HG03159 (cell line): Measurements from ENCODE around the gene EFEMP2.
"Not testable (repeated sequence)": the region's sequence is repeated elsewhere in the genome, so short reads cannot be mapped to it uniquely, and the experiment has no call there.

ENCODE experiments used
- ATAC-seq: cut with Tn5 transposase; IDR thresholded peaks from one replicate; pipeline ENCODE4 v1.9.1; 2021; ENCODE audit warnings: mild to moderate bottlenecking, moderate library complexity; ENCODE audit not compliant: unreplicated experiment

Gene EFEMP2

DNA sequence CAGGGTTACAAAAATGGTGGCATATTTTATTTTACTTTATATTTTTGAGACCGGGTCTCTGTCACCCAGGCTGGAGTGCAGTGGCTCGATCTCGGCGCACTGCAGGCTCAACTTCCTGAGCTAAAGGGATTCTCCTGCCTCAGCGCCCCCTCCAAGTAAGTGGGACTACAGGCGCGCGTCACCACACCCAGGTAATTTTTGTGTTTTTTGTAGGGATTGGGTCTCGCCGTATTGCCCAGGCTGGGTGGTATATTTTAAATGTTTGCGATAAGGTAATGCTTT, 28.2 kb upstream of the EFEMP2 start:
- ATAC-seq: no peak

DNA sequence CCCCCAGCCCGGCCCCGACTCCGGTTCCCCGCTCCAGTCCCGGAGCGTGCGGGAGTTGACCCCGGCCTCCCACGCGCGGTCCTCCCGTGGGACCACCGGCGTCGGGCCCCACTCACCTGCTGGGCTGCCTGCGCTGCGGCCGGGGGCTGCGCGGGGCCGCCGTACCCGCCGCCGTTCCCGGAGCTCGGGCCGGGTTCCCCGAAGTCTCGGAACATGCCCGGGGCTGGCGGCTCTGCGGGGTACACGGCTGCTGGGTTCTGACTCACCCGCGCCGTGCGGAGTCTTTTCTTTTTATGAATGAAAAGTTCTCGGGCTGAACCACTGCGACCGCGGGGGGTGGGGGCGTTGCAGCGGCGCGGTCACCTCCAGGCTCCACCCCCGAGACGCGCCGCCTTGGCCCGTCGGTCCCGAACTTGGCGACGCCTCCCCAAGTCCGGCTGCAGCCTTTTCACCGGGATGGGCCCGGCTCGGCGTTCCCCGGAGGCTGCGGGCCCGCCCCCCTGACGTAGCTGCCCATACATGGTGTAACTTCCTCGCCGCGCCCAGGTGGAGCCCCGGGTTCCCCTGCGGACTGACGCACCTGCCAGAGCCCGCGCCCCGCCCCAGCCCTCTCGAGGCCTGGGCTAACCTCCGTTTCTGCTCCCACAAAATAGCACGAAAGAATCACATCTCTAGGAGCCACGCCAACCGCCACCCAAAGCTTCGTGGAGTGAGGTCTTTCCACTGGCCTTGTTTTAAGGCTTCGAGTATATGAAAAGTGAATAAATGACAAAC, 27.7 kb upstream of the EFEMP2 start, which contains the start of gene FOSL1:
FOSL1 (minus strand) TSS at position 264 of the 774 bp plus-strand sequence; CDS start at position 215, 49 bp downstream.
- ATAC-seq: peak; percentile 78

DNA sequence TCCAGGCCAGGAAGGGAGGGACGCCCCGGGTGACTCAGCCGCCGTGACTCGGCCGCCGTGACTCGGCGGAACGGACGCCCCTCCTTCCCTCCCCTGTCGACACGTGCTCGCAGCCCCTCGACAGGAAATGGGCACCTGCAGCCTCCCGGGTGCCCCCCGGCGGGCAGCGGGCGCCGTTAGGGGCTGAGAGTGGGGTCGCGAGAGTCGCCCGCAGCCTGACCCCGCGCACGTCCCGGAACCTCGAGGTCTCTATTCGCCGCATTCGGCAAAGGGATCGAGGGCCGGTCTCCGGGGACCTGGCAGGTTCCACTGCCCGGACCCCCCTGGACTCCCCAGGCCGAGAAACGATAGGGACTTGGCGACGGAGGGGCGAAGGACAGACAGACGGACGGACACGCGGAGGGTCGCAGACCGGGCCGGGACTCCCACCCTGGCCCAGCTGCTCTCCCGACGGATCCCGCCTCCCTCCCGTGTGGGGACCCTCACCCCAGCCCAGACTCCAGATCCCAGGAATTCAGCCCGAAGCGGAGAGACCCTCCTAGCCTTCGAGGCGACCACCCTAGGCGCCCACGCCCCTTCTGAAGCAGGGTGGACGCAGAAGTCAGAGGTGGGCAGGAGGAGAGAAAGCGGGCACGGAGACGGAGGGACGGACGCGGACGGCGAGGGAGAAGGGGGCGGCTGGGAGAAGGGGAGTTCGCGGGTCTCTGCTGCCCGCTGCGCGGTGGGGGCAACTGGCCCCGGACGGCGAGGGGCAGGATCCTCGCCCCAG, 26.9 kb upstream of the EFEMP2 start:
- ATAC-seq: no peak

DNA sequence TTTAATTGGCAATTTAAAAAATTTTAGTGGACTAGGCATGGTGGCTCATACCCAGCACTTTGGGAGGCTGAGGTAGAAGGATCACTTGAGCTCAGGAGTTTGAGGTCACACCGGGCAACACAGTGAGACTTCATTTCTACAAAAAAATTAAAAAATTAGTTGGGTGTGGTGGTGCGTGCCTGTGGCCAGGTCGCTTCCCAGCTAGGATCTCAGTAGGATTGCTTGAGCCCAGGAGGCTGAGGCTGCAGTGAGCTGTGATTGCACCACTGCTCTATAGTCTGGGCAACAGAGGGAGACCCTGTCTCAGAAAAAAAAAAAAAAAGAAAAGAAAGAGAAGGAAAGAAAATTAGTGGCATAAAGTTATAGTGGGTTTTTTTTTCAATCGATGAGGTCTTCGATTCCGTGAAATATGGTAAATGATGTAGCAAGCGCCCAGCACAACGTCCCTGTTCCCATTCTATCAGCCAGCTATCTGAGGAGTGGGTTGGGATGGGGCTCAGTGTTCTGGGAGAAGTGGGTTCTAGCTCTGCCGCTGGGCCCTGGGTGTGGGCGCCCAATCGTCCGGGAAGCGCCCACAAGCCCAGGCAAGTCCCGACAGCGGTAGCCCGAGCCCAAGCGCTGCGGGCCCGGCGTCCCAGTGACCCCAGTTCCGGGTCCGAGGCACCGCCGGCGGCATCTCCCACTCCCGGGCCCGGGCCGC, 26.2 kb upstream of the EFEMP2 start:
- no peak for ATAC-seq

DNA sequence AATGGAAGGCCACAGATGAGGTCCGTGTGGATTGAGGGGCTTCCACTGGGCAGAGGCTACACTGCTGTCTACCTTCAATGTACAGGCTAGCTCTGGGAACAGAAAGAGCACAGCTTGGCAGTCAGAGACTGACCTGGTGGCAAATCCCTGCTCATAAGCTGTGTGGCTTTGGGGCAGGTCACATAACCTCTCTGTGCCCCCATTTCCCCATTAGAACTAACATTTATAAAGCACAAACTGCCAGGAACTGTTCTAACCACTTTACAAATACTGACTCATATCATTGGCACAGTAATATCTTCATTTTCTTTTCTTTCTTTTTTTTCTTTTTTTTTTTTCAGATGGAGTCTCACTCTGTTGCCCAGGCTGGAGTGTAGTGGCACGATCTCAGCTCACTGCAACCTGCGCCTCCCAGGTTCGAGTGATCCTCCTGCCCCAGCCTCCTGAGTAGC, 24.4 kb upstream of the EFEMP2 start:
- ATAC-seq: no peak

DNA sequence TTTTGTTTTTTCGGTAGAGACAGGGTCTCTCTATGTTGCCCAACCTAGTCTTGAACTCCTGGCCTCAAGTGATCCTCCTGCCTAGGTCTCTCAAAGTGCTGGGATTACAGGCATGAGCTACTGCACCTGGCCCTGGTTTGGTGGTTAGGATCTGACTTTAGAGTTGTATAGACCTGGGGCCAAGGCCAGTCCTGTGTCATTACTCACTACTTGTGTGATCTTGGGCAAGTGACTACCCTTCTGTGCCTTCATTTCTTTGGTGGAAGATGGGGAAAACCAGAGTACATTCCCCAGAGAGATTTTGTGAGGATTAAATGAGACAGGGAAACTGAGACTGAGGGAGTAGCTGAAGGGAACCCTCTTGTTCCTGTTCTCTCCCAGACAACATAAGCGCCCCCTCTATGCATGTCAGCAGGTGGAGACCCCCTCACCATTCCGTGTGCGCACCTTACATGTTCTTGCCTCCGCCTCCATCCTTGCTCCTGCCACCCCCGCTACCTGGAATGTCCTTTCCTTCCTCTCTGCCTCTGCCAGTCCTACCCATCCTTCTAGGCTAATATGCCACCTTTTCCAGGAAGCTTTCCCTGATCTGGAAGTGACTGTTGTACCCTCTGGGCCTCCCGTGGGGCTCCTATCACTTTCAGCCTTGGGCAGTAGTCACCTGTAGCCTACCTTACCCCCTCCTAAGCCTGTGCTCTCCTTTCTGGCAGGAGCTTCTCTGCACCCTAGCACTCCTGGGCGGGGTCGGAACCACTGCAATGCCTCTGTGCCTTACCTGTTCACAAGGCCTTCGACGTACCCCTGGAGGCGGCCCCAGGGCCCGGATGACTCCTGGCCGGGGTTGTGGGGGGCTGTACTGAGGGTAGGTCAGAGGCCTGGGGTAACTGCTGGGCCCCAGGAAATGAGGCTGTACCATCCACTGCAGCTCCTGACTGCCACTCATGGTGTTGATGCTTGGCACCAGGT, 23.7 kb upstream of the EFEMP2 start:
- no peak for ATAC-seq

DNA sequence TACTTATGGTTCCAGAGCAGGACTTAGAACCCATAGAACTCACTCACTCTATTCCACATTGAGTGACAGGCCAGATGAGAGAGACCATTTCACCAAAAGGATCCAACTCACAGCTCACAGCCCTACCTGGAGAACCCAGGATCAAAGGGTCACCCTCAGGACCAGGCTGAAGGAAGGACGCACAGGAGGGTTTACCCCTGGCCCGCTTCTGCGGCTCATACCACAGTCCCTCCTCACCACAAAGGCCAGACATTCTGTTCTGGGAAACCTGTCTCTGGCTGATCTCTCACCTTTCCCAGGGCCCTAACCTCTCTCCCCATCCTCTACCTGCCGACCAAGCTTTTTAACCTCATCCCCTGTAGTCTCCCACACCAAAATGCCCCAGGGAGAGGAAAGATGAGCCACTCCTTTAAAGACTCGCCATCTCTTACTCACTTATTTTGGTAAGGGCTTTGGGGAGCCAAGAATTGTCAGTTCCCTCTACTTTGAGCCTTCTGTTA, 22.9 kb upstream of the EFEMP2 start:
- ATAC-seq: no peak

DNA sequence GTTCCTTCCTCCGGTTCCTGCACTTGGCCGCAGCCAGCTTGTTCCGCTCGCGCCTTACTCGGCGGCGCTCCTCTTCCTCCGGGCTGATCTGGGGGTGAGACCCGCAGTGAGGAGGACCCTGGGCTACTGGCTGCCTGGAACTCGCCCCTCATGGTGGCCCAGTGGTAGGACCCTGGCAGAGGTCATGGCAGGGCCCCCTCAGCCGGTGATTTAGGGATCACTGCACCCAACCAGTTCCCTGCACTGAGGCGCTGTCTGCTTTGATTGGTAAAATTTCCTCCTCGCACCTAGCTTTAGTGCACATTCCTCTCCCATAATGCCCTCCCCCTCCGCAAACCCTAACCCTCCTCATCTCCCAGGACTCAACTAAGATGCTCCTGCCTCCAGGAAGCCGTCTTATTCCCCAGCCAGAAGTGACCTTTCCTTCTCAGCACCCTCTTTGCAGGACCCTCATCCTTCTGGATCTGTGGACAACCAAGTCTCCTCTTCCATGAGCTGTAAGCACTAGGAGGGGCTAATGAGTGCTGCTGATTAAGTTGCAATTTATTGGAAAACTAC, 21.5 kb upstream of the EFEMP2 start:
- no peak for ATAC-seq

DNA sequence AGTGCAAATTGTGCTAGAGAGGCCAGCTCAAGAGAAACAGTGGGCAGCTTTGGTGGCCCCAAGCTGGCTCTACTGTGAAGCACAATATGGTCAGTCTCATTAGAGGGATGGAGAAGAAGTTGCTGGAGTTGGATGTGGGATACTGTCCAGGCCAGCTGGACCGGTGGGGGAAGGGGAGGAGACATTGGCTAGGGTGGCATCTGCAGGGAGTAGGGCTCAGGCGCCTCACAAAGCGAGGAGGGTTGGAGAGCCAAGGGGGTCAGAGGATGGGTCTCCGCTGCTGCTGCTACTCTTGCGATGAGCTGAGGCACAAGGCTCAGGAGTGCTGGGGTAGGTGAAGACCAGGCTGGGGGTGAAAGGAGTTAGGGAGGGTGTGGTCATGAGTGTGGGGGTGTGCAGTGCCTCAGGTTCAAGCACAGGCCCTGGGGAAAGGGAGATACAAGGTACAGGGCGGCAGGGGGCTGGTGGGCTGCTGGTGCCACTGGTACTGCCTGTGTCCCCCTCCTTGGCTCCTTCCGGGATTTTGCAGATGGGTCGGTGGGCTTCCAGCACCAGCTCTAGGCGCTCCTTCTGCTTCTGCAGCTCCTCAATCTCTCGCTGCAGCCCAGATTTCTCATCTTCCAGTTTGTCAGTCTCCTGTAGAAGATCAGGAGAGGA, 20.2 kb upstream of the EFEMP2 start:
- ATAC-seq: no peak

DNA sequence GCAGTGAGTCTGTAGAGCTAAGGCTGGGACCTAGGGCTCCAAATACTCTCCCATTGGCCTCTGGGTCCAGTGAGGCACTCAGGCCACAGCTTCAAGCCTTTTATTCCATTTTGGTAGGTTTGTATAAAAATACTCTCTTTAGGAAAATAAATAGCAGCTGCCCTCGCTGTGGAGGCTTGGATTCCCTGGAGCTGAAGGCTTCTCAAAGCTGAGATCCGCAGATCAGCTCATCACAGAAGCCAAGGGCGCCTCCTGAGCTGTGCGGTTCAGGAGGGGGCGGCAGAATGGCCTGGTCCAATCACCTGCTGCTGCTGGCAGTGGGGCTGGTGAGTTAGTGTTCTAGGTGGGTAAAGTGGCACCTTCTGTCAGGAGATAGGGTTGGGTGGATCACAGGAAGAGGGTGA, 19.5 kb upstream of the EFEMP2 start:
- not testable (repeated sequence) for ATAC-seq

DNA sequence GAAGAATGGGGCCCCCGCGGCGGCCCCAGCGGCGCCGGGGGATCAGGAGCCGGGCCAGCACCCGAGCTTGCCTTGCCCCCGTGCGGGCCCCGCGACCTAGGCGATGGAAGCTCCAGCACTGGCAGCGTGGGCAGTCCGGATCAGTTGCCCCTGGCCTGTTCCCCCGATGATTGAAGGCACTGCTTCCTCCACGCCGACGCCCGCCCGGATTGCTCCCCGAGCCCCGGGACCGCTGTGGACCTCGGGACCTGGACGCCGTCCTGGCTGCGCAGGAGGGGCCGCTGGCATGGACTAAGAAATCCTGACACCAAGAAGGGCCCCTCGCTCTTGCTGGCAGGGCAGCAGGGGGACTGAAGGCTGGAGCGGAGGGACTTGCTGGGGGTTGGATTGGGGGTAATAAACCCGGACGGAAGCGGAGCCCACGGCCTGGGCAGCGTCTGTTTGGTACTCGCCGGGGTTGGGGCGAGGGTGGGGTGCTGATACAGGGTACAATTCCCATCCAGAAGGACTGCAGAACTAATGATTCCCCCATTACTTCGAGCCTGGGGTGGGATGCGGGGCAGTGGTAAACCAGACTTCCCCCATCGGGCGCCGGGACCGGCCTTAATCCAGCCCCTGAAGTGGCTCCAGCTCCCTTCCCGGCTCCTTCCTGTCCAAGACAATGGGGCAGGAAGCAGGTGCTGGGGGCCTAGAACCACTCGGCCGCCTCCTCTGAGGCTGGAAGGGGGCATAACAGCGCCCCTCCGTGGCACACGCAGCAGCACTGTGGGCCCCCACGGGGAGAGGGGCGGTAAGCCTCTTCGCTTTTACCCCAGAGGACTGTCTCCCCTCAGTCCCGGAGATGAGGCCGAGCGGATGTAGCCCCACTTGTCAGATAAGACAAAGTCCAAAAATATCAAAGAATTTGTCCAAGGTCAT, 18.9 kb upstream of the EFEMP2 start:
- ATAC-seq: no peak

DNA sequence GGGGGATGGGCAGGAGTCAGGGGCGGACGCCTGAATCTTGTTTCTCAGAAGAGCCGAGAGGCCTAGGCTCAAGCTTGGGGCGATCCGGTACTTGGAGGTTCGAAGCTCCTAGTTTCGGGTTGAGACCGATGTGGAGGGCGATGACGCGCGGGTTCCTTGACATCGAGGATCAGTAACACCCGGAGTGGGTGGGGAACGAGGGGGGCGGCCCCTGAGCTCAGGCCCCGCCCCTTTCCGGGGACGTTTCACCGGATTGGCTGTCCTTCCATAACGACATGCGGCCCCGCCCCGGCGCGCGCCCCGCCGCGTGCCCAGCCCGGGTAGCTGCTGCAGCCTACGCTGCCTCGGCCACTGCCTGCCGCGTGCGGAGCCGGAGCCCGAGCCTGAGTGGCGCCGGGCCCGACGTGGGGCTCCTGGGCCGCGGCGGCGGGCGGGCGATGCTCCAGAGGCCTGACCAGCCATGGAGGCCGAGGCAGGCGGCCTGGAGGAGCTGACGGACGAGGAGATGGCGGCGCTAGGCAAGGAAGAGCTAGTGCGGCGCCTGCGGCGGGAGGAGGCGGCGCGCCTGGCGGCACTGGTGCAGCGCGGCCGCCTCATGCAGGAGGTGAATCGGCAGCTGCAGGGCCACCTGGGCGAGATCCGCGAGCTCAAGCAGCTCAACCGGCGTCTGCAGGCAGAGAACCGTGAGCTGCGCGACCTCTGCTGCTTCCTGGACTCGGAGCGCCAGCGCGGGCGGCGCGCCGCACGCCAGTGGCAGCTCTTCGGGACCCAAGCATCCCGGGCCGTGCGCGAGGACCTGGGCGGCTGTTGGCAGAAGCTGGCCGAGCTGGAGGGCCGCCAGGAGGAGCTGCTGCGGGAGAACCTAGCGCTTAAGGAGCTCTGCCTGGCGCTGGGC, 18.0 kb upstream of the EFEMP2 start, which contains the start of gene CCDC85B:
CCDC85B (plus strand) TSS at position 350 of the 895 bp plus-strand sequence; CDS start at position 461, 111 bp downstream.
- ATAC-seq: peak; percentile 47

DNA sequence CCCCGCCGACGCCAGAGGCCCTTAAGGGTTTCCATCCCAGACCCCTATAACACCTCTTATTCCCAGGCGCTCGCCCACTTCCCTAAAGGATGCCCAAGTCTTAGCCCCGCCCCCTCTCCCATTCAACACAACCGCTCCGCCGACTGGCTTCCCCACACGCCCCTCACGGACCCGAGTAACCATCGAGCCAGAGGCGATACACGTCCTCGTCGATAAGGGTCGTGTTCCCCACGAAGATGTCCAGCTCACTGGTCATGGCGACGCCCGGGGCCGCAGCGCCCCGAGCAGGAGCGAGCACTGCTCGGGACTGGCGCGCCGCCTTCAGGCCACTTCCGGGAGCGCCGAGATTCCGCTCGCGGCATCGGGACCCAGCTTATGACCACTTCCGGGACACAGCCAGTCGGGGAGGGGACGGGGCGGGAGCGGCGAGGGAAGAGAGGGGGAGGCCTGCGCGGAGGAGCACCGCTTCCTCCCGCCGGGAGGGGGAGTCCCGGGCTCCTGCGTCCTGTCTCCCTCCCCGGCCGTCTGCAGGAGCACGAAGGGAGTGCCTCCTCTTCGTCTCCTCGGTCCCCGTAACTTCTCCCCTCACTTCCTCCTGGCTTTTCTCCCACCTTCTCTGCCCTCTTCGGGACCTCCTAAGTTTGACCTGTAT, 15.7 kb upstream of the EFEMP2 start, which contains the start of gene FIBP:
FIBP (minus strand) TSS at position 309 of the 652 bp plus-strand sequence; CDS start at position 256, 53 bp downstream.
- ATAC-seq: peak; percentile 43

DNA sequence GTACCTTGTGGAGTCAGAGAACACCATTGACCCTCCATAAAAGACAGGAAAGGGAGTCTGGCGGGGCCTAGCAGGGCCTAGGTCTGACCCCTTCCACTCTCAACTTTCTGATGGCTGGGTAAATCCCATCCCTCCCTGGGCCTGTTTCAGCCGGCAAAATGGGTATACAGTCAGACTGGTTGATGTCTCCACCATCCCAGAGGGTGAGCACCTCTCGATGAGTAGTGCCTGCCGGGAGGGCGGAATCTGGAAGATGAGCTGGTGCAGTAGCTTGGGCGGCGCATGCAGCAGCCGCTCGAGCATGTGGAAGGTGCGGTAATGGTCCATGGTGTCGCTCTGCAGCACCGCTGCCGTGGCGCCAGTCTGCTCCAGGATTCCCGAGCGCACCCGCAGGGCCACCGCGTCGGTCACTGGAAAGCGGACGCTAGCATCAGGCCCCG, 15.1 kb upstream of the EFEMP2 start:
- ATAC-seq: no peak

DNA sequence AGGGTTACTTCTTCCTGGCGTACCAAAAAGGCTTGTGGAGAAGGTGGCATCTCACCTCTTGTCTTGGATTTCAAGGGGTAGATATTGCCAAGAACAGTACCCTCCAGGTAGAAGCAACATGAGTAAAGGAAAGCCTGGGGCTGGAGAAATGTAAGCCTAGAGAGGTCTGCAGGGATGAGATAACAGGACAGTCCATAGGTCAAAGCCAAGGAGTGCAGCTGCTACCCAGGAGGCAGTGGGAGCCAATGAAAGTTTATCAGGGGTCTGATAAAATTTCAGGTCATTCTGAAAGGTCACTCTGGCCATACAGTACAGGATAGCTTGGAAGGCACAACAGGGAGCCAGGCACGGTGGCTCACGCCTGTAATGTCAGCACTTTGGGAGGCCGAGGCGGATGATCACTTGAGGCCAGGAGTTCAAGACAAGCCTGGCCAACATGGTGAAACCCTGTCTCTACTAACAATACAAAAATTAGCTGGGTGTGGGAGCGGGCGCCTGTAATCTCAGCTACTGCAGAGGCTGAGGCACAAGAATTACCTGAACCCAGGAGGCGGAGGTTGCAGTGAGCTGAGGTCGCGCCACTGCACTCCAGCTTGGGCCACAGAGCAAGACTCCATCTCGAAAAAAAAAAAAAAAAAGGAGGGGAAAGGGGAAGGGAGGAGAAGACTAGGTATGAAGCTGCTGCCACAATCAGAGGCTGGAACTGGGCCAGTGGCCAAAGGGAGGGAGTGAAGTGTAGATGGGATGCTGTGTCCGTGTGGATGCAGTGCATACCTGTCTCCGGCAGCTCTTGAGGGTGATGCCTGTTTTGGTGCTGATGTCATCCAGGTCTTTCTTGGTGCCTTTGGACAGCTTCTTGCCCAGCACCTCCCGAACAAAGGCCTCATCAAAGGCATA, 14.5 kb upstream of the EFEMP2 start:
- no peak for ATAC-seq
